EH (cell line): ENCODE measurements around the gene UGT1A7.

Experiments used
- DNase-seq: peaks from one replicate; pipeline ENCODE4 v3.0.0-alpha.2; 2015; ENCODE audit warnings: low read depth

UGT1A7 gene

DNA sequence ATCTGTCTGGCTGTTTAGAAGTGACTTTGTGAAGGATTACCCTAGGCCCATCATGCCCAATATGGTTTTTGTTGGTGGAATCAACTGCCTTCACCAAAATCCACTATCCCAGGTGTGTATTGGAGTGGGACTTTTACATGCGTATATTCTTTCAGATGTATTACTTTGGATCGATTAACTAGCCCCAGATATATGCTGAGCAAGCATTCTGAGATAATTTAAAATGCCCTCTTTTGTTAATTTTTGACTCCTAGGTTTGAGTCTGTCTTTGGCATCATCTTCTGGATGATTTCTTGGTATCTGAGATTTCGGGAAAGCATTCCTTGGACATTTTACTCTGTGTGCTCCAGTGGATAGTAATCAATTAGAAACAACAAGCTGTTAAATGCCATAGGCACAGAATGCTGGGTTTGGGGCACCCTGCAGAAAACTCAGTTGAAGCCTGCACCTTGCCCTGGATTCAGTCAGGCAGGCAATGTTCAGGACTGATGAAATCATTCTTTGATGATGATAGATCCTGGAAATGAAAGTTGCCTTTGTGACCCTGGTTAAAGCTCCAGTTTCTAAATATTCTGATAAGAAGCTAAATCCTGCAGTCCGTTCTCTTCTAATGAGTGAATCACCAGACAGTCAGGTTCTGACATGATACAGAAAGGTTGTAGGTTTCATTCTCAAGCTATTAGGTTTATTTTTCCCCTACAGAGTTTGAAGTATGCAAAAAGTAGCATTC lies 79.5 kb downstream of the UGT1A7 start:
- no peak for DNase-seq

- peak; percentile 76 for DNase-seq
These were observed 82.6 kb downstream of the UGT1A7 start for GRCh38 chr2:233764264-233764663.

- DNase-seq = peak; percentile 18
These were observed 83.1 kb downstream of the UGT1A7 start for GRCh38 chr2:233764761-233765160.

DNA sequence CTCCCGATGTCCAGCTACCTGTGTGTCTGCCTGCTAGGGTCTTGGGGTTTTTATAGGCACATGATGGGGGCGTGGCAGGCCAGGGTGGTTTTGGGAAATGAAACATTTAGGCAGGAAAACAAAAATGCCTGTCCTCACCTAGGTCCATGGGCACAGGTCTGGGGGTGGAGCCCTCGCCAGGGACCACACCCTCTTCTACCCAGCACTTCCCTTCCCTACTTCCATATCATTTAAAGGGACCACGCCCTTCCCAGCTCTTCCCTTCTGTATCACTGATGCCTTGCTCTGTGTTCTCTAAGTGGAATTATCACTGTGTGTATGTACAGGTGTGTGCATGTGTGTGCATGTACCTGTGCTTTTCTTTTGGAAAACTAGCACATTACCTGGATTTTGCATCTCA lies 84.7 kb downstream of the UGT1A7 start:
- no peak for DNase-seq

GRCh38 chr2:233768076-233768475 lies 86.4 kb downstream of the UGT1A7 start:
- no peak for DNase-seq

DNA sequence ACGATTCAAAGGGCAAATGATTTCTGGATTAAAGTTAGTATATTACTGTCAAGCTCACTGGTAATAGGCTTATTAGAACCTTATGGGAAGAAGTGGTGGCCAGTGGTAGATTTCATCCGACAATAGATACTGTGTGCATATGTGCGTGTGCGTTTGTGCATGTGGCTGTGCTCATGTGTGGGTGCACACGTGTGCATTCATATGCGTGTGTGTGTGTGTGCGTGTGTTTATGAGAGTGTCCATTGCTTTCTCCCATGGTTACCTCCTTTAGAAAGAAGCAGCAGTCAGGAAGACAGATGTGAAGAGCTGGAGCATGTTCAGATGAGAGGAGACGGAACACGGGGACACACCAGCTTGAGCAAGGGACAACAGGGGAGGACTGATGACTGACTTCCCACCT lies 87.6 kb downstream of the UGT1A7 start:
- DNase-seq = no peak

GRCh38 chr2:233772153-233772552 lies 90.5 kb downstream of the UGT1A7 start:
- DNase-seq = no peak

DNA sequence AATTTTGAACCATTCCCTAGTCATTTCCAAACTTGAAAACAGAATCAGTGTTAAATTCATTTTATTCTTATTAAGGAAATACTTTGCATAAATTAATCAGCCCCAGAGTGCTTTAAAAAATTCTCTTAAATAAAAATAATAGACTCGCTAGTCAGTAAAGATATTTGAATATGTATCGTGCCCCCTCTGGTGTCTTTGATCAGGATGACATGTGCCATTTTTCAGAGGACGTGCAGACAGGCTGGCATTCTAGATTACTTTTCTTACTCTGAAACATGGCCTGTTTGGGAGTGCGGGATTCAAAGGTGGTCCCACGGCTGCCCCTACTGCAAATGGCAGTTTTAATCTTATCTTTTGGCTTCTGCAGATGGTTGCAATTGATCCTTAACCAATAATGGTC lies 90.9 kb downstream of the UGT1A7 start:
- DNase-seq = peak; percentile 4

- DNase-seq = no peak
These were observed 92.2 kb downstream of the UGT1A7 start for GRCh38 chr2:233773854-233774253.

GRCh38 chr2:233775414-233775813 lies 93.7 kb downstream of the UGT1A7 start:
- DNase-seq = no peak

DNA sequence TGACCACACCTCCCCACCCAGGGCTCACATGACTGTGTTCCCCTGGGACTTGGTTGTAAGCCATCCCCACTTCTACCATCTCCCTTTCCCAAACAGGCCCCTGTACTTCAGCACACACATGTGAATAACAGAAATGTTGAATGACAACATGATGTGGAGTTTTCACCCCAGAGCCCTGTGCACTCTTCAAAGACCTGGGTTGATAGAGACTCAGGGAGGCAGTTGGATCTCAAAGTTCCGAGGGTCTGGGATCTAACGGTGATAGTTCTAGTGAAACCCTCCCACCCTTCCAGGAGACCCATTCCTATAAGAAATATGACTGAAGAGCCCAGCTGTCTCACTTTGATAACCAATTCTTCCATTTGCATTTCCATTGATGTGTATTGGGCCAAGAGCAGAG lies 96.3 kb downstream of the UGT1A7 start, which contains the start of gene MROH2A:
Gene MROH2A, plus strand, starts transcription at position 301 of the 400 bp plus-strand sequence. CDS start 1,029 bp downstream, outside the sequence.
- no peak for DNase-seq

GRCh38 chr2:233779722-233780121 lies 98.0 kb downstream of the UGT1A7 start:
- no peak for DNase-seq

GRCh38 chr2:233780771-233781170 lies 99.1 kb downstream of the UGT1A7 start:
- DNase-seq = peak; percentile 5

GRCh38 chr2:233789554-233789953 lies 107.9 kb downstream of the UGT1A7 start:
- no peak for DNase-seq

- DNase-seq = no peak
These were observed 109.6 kb downstream of the UGT1A7 start for GRCh38 chr2:233791151-233791882.

DNA sequence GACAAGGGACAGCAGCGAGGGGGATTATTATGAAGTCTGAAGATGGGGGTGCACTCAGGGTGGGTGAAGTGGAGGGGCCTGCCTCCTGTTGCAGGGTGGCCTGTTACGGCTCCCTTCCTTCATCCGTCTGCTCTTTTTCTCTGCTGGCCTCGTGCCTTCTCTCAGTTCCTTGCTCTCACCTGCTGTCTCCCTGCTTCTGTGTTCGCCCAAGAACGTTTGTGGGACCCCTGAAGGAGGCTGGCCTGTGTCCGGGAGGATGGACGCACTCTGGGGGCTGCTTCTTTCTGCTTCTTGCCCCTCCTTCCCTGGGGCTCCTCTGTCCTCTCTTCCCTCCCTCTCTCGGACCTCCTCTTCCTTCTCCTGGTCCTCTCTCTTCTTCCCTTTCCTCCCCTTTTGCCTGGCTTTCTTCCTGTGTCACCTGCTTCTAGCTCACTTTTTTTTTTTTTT lies 110.2 kb downstream of the UGT1A7 start:
- DNase-seq = no peak

GRCh38 chr2:233792720-233793119 lies 111.0 kb downstream of the UGT1A7 start:
- no peak for DNase-seq

- no peak for DNase-seq
These were observed 111.9 kb downstream of the UGT1A7 start for GRCh38 chr2:233793465-233794127.

GRCh38 chr2:233794128-233794658 lies 112.5 kb downstream of the UGT1A7 start:
- no peak for DNase-seq

GRCh38 chr2:233795735-233796171 lies 114.1 kb downstream of the UGT1A7 start:
- DNase-seq = no peak

GRCh38 chr2:233796254-233796653 lies 114.6 kb downstream of the UGT1A7 start:
- no peak for DNase-seq

- DNase-seq = no peak
These were observed 116.8 kb downstream of the UGT1A7 start for GRCh38 chr2:233798335-233799086.
